Lung microvascular endothelial cell (primary cell): ENCODE results near the gene TPH2. TPM values are rescaled to one million over a fixed set of nuclear protein-coding genes. Genes with fewer than 3 reads are reported as not detected.

Source experiments
- DNase-seq, 2 donors: peaks; one replicate each; pipeline versions ENCODE4 v3.0.0 to v3.0.0-alpha.2; 2010; ENCODE audit warnings: low read depth in 2 of 2
- total RNA-seq: library from RNA; depleted of rRNA; stranded (reverse); fragments of >200 nt; gene quantifications from 2 replicates; pipeline ENCODE4 v1.2.1, GENCODE V29; 2014

TPH2 gene
- total RNA-seq, 1 donor from 2014 or later, result not detected

DNA sequence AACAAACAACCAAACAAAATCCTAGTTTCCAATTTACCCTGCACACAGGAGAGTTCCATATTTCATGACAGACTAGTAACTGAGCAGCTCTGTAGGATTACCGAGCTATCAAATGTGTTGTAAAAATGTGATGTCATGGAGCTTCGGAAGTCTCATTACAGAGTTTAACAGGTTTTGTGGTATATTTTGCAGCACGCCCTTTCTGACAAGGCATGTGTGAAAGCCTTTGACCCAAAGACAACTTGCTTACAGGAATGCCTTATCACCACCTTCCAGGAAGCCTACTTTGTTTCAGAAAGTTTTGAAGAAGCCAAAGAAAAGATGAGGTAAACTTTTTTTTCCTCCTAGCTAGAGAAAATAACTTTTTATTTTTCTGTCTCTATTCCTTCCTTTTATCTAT, 92.4 kb downstream of the TPH2 start:
- no peak for DNase-seq

DNA sequence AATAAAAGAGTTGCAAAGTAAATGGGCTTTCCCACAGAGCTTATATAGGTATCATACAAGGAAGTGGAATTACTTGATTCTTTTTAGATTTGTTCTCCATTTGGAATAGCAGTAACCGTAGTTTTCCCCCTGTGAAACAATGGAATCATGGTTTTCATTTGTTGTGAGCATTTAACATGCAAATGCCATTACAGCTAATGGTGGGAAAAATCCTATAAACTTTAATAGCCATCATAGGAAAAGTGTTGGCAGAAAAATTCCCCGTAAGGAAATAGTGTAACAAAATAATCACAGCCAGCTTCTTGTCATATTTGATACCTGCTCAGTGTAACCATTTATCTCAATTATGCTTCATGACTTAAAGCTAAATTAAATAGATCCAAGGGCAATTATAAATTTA, 95.3 kb downstream of the TPH2 start:
- DNase-seq, result no peak

DNA sequence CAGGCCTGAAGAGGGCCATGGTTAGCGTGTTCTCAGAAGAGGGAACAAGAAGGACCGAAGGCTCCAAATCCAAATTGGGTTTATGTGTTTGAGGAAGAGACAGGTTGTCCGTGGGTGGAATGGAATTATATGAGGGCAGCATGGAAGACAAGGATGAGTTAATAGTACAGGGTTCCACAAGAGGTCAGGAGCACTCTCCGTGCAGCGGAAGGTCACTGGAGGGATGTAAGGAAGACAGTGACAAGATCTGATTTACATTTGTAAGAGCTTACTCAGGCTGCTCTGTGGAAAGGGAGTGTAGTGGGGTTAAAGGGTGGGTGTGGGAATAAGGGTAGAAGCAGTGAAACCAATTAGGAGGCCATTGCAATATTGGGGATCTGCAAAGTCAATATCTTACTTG, 97.0 kb downstream of the TPH2 start:
- DNase-seq, result no peak

DNA sequence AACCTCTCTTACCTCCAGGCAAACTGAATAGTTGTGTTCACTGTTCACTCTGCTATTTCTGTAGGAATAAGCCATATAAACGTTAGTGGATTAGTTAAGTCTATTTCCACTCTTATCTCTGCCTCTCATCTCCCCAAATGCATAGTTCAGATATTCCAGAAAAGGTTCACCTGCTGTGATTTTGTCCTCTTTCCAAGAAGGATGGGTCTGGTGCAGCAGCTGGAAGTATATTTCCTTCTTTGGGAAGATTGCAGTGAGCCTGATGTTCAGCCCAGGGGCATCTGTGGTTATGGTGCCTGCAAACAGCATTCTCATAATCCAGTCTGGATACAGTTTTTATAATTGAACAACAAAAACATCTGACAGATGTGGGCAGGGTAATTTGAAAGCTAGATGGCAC, 97.7 kb downstream of the TPH2 start:
- DNase-seq, result no peak

DNA sequence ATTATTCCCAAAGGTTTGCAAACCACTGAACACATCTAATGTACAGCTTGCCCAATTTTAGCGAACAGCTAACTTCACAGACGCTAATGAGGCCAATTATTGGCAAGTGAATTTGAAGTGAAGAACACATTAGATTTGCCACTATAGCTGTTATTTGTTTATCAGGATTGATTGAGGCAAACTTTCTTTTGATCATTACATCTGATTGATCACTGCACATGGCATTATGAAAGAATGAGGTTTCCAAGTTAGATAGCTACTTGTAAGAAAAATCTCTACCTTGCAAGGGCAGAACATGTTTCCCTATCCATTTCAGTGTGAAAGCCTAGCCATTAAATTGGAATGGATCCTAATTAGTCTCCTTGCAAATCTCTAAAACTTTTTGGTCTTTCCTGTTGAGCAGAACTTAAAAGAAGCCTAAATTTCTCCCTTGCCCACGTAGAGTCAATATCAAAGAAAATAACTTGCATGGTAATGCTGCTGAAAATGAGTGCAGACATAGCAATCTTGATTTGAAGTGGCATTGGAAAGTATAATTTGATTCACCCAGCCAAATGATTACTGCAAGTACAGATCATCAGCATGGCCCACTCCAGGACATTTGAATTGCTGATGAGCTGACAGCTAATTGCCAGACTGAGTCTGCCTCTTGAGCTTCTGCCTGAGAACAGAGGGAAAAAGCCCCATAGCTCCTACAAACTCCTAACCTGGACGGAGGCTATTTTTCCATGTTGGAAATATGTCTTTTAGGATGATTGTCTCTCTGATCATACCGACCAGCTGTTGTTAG, 98.6 kb downstream of the TPH2 start:
- DNase-seq, result no peak

DNA sequence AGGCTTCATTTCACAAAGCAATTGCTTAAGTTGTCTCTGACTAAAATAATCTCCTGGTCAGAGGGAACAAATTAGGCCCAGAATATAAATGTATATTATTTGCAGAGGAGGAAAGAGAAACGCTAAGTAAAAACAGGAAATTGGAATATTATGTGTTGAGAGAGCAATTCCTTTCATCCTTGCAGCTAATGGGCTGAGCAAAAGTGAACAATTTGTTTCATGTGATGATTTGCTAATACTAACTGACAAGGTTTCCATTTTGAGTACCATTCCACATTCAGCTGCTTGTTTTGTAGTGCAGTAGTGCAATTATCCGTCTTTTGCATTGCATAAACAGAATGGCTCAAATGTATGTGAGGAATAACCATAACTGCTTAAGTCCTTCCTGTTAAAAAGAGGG, 103.2 kb downstream of the TPH2 start:
- DNase-seq, result no peak

DNA sequence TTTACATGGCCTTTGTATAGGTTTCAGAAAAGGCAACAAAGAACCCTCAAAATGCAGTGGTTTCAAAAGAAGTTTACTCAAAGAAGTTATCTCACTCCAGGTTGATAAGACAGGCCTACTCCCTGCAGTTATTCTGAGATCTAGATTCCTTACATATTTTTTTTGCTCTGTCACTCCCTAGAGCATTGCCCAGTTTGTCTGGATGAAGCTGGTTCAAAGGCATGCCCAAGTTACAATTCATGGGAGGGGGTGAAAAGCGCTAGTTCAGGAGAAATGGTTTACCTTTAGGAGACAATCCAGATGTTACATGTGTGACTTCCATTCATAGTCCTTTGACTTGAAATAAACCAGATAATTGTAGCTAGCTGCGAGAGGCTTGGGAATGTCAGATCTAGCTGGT, 115.0 kb downstream of the TPH2 start:
- no peak for DNase-seq

DNA sequence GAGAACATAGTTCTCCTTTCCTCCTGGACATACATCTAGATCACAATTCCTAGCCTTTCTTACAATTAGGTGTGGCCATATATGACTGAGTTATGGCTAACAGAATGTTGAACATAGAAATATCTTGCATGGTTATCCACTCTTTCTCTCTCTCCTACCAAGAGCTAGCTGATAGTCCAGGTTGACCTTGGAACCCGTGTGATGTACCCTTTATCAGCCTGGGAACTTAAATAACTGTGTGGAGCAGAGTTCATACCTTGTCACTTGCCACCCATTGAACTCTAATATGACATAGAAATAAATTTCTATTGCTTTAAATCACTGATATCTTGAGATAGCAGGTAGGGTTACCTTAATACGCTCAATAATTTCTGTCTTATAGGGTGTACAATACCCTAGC, 115.9 kb downstream of the TPH2 start:
- no peak for DNase-seq

DNA sequence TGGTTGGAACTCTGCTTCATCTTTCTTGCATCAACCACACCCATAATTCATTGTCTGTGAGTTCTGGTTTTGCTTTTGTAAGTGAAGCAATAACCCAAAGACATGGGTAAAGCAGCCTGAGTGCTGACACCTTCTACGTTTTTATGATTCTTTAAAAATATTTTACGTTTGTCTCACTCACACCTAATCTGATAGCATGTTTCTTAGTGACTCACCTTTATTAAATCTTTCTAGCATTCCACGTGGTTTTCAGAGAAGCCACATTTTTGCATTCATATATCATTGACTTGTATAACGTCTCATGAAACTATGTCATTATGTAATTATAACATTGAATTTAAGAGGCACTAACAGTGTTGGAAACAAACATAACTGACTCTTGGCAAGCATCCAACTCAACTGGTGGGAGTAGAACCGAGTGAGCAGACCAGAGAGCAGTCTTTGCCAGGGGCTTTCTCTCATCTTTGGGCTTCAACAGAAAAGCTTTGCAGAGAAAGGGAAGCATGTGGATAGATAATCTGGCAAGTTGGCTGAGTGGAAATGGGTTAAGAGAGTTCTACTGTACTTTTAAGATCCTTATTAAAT, 118.8 kb downstream of the TPH2 start:
- peak in 1 of 2 donors; percentile 2 for DNase-seq

DNA sequence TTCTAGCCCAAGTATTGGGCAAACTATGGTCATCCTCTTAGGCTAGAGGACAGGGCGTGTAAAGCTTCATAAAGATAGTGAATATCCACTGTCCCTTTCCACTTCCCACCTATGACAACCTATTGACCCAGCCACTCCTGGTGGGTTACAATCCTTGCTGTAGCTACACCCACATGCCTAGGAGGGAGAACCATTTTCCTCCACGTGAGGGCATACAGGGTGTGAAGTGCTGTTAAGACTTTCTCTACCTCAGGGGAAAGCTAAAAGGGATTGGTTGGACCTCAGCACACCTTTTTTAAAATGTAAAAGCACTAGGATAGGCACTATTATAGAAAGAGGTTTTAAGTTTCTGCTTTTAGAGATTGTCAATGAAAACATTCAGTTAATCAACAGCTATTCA, 124.4 kb downstream of the TPH2 start:
- DNase-seq, result no peak

DNA sequence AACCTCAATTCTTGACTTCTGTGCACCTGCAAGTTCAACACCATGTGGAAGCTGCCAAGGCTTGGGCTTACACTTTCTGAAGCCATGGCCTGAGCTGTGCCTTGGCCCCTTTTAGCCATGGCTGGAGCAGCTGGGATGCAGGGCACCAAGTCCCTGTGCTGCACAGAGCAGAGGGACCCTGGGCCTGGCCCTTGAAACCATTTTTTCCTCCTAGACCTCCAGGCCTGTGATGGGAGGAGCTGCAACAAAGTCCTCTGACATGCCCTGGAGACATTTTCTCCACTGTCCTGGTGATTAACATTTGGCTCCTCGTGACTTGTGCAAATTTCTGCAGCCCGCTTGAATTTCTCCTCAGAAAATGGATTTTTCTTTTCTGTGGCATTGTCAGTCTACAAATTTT, 132.4 kb downstream of the TPH2 start:
- DNase-seq, result no peak

DNA sequence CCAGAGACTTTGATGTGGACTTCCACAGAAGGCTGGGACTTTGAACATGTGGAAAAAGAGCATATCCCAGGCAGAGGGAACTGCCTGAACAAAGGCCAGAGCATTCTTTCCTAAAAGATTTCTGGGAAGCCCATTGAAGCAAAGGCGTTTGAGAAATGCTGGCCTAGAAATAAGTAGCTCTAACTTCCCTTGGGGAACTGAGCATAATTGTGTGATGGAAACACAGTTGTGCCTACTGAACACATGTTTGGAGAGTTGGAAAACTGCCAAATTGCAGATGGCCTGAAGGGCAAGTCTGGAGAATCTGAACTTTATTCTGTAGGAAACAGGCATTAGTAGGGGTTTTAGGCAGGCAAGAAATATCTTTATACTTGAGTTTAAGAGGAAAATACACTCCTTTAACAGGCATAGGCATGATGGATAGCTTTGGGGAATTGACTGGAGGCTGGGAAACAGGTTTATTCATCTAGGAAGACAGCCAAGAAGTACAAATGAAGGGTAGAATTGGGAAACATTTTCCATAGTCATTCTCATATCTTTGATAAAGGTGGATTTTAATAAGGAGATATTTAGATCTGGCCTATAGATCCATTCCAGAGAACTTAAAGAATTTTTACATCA, 134.1 kb downstream of the TPH2 start:
- no peak for DNase-seq

DNA sequence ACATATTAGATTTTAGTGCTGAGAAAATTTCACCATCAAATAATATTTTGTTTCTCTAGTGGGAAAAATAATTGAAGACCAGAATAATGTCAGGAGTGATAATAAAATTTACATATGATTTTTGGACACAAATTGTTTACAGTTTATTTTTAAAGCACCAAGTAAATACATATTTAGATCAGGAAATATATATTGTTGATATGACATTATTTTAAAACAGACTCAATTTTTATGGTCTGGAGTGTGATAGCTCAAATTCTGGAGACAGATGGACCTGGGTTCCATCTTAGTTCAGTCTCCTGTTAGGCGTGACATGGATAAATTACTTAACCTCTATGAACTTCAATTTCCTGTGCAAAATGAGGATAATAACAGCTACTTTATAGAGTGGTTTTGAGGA, 135.4 kb downstream of the TPH2 start:
- DNase-seq, result no peak

DNA sequence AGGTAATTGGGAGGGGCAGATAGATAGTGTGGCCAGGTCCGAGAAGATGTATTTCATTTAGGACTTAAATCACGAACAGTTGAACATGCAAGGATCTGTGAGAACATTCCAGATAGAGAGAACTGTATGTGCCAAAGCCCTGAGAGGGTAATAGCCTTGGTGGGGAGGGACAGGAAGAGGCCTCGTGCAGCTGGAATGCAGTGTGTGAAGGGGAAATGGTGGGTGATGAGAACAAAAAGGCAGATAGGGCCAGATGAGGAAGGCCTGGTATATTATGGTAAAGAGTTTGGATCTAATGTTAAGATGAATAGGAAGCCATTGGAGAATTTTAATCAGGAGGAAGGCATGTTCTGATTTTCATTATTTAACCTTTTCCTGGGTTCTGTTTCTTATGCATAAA, 136.3 kb downstream of the TPH2 start:
- DNase-seq, result no peak

DNA sequence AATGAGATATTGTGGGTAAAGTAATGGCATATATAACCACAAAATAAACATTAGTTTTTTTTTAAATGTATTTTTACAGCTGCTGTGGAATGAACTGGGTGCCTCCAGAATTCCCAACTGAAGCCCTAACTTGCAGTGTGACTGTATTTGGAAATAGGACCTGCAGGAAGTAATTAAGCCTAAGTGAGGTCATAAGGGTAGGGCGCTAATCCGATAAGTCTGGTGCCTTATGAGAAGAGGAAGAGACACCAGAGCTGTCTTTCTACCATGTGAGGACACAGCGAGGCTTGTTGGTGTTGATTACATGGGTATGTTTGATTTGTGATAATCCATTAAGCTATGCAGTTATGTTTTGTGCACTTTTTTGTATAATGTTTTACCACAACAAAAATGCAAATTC, 136.8 kb downstream of the TPH2 start:
- no peak for DNase-seq

DNA sequence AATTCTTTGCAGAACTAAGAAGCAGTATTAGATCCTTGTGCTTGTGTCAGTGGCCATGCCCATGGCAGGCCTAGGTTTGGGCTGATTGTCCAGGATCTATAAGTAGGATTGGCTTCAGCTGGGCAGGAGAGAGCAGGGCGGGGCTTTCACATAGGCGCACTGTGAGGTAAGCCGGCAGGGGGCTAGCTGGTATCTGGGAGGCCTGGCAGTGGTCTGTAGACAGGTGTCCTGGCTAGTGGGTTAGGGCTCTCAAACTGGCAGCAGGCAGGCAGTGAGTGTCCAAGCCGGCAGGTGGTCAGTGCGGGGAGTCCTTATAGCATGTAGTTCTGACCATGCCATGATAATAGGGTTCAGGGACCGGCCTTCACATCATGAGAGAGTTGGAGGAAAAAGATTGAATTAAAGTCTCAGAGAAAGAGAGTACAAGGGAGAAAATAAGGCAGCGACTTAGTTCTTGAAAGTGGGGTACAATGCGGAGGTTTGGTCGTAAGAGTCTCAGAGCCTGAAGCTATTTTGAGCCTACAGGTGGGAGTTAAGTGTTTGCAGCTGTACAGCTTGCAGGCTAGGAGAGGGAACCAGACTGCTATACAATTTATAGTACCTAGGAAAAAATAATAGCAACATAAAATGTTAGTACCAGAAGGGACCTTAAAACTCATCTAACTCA, 137.4 kb downstream of the TPH2 start:
- no peak for DNase-seq

DNA sequence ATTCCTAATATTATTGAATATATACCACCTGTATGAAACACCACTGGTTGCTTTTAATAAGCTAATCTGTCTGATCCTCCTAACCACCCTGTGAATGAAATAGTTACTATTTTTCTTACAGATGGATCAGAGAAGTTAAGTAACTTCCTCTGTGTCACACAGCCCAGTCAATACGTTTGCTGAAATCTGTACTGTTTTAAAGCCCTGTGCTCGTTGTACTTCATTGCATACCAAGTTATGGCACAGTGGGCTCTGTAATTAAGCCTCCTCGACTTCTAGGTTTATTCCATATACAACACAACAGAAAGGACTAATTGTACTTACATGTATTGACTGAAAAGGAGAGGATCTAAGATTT, 137.9 kb downstream of the TPH2 start:
- no peak for DNase-seq

DNA sequence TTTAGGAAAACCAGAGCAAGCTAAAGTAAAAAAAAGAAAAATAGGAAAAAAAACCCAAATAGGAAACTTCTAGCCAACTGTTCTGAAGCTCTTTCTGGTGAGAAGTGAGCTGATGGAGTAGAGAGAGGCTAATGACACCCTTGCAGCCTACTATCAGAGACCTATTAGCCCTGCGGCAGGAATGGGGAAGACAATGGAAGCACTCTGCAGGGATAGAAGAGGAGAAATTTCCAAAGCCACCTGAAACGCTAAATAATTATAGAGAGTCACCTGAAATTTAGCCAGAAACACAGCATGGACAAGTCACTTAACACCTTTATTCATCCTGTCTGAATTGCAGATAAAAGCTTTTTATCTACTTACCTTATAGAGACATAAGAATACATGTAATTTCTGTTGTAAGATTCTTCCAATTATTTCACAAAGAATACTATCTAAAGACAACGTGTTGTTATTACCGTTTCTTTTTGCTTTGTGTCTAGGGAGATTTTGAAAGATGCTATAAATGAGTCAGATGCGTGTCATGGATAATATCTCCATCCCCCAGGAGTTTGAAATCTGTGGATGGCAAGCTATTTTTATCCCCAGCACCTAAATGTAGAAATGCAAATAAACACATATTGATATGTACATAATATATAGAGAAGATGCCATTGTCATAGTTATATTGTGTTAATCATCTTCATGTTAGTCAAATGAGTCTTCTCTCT, 138.6 kb downstream of the TPH2 start:
- DNase-seq, result no peak

DNA sequence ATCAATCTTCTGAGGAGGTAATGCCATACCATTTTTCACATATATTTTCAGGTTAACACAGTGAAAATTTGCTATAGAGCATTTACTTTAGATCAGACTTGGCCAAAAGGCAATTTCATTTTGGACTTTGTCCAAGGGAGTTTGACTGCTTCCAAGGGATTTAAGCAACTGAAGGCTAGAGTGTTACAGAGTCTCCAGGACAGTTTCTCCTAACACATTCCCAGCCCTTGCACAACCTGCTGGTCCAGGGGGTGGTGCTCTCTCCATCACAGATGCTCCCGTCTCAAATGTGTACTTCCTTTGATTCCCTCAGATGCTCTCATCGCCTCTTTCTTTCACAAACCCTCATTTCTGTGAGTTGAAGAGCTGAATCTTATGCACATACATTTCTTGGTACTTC, 143.1 kb downstream of the TPH2 start:
- DNase-seq, result no peak
